GM10847 (cell line): ENCODE results near the gene ESAM.

Experiments
- POLR2A ChIP-seq: IDR thresholded peaks from 2 replicates; pipeline ENCODE4 v1.6.1; 2011; ENCODE audit not compliant: insufficient read length; ENCODE audit errors: extremely low read depth

ESAM gene

DNA sequence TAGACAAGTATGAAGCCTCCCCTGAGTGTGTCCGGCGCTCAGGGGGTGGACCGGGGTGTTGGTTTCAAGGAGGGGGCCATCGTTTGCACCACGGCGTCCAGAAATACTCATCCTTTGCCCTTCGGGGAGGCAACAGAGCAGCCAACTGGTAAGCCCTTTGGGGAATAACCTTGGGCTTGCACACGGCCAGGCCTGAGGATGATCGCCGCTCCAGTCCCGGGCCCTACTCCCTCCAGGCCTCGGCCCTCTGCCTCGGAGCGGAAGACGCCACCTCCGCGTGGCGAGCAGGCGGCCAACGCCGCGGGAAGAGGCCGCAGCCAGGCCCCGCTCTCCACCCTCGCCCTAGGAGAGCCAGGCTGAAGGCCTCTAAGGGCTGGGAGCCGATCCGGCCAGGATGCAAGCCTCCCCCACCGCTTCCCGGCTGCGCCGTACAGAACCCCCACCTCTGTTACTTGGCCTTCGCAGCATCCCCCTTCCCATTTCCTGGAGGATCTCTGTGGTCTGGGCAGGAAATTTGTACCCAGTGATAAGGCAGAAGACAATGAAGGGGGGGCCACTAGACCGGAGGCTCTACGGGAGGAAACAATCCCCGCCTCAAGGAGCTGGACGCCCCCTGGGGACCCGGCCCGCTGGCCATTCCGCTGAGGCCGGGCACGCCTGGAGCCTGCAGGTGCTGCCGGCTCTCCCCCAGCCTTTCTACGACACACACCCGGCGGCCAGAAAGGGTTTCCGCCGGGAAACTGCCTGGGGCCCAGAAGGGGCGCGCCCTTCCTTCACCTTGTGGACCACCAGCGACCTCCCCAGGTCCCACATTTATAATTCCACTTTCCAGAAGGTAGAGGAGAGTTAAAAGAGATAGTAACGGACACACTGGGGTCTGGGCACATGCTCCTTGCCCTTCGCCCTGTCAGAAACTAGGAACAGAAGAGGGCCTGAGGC lies 2.6 kb downstream of the ESAM start:
- TF ChIP-seq POLR2A, result no peak

DNA sequence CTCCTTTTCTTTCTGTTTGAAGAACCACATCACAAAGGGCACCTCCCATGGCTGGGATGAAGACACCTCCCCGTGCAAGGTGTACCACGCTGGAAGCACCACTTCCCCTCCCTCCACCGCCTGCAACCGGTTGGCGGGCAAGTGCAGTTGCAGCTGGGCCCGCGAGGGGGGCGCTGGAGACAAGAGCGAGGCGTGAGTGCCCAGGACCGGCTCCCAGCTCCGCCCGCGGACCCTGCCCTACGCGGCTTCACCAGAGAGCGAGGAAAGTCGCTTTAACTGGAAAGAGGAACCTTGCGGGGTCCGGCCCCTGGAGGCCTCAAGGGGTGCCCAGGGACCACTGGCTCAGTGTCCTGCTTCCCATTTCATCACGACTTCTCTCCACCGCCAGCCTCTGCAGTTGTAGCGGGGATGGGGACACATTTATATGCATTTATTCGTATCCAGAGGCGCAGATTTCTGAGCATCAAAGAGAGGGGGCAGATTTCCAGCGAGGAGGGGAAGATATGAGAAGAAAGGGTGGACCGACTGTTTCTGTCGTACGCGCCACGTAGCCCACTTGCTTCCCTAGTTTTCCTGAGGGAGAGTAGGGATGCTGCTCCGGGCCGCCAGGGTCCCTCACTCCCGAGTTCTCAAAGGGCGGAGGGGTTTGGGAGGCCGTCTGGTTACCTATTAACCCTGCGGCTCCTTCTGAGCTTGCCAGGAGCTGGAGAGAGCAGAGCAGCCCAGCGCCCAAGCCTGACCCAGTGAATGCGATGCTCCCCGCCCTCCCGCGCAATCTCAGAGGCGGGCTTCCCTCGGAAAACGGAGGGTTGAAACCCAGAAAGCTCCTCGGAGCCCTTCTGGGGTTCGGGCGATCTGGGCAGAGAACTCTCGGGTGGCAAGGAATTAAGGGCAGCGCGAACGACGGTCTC lies 3.5 kb downstream of the ESAM start:
- no peak for TF ChIP-seq POLR2A

DNA sequence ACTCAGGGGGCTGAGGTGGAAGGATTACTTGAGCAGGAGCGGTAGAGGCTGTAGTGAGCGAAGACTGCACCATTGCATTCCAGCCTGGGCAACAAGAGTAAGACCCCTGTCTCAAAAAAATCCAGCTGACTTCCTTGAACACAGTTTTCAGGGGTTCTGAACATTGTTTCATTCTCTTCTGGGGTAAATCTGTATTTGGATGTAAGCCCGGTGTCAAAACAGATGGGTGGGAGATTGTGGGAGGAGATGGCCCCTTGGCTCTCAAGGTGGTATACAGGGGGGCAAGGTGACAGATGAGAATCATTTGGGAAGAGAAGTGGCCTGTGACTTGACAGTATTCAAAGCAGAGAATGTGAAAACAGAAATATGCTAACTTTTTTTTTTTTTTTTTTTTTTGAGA lies 4.8 kb downstream of the ESAM start:
- no peak for TF ChIP-seq POLR2A

DNA sequence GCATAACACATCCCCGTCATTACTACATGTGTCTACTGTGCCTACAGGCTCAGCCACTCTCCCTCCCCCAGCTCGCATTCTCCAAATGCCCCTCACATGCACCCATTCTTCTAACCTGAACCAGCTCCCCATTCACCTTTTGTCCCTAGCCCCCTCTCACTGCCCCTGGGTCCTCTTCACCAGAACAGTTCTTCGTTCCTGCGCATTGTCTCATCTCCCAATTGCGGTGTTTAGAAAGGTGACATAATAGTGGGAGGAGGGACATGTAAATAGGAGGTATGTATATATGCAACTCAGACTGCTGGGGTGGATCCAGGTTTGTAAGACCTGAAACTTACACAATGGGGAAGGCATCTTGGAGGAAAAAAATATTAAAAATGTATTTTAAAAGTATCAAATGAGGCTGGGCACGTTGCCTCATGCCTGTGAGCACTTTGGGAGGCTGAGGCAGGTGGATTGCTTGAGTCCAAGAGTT lies 5.3 kb downstream of the ESAM start:
- TF ChIP-seq POLR2A, result no peak

DNA sequence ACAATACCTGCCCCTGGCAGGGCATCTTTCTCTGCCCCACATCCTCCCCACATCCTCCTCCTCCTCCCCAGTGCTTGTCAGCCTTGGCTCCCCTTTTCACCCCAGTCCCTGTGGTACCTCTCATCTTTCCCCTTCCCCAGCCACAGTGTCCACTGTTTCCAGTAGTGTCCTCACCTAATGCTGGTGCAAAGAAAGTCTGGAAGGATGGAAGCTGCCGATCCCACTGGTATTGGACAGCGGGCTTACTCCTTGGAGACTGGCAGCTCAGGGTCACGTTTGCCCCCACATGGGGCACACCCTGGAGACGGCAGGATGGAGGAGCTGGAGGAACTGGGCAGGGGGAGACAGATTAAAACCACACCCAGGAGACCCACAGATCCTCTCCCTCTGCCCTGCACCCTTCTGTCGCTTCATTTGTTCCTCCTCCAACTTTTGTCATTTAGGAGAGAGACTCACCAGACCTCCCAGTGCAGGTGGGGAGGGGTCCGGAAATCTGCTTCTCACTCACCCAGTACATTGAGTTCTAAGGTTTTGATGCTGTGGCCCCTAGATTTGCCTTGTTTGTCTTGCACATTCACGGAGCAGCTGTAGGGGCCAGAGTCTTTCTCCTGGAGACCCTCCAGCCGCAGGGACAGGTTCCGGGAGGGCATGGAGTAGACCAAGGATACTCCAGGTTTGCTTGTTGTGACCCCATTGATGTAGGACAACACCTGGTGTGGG lies 5.9 kb downstream of the ESAM start:
- TF ChIP-seq POLR2A, result no peak

DNA sequence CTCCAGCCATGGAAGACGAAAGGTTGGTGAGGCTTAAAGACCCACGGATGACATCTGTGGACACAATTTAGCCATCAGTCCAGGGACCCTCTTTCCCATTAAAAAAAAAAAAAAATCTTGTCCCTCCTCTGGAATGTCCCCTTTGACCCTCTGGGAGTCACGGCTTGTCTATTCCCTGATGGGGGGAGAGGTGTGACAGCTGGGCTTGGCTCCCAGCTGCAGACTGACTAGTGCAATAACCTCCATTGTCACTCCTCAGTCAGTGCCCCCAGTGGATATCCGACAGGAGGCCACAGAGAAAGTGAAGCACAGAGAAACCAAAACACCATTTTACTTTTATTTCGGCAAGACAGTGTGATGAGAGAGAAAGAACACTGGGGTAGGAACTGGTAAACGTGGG lies 7.4 kb downstream of the ESAM start:
- TF ChIP-seq POLR2A, result no peak

DNA sequence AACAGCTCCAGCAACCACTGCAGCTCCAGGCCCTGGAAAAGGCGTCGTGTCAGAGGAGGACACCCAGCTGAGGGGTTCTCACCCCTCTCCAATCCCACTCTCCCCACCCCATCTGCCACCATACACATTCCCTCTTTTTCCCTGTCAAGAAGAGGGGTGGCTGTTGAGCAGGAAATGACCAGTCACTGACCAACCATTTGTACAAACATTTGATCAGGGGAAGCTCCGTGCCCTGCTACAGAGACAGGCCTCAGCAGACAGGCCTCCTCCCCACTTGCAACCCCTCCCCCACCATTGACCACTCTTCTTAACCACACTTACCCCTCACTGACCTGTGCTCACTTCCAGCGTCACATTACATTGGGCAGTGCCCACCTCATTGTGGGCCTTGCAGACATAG lies 7.8 kb downstream of the ESAM start:
- TF ChIP-seq POLR2A, result no peak

DNA sequence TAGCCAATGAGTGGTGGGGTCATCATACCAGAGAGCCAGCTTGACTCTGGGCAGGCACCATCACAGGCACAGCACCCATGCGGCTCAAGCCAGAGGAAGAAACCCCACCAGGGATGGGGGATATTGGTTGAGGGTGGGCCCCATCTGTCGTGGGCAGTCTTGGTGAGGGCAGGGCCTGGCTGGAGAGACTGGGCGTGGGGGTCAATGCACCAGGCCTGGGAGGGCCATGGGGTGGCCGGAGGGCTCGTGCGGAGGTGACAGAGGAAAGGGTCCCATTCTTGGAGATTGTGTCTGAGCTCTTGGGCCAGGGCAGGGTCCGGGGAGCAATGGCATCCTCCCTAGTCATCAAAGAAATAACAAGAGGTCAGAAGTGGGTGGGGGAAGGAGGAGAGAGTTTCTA lies 8.5 kb downstream of the ESAM start:
- TF ChIP-seq POLR2A, result no peak

DNA sequence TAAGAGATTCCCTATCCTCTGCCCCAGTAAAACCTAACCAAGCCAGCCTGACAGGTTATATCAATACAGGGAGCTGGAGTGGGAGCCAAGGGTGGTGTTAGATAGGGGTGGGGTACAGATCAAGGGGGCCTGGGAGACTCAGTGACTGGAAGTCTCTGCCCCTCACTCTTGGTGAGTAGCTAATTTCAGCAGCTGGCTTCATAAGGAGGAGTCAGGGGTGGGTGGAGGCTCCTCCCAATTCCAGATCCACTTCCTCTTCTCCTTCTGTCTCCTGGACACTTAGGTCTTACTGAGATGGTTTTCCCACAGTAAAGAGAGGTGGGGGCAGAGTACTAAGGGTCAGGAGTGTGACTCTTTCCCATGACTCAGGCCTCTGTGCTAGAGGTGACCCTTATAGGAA lies 8.9 kb downstream of the ESAM start:
- no peak for TF ChIP-seq POLR2A

DNA sequence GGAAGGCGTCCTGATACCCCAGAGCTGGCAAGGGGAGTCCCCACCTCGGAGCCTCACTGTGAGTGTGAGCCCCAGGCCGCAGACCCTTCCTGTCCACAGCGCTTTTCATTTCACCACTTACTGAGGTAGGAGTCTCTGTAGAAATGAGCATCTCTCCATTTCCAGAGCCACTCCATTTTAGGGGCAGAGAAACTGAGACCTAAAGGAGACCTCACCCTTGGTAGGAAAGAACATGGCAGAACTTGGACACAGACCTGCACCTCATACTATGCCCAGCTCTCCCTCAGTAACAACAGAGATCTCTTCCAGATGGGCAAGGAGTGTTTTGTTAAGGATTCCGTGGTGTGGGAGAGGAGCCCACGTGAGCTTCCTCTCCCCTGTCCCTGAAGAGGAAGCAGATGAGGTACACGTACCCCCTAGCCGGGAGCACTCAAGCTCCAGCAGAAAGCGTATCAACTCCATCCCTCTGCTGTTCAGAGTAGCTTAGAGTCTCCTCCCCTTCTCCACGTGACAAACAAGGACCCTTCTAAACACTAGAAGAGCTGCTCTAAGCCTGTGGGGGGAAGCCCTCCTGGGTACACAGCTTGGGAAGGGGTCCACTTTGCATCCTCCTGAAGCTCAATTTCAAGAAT lies 9.5 kb downstream of the ESAM start:
- TF ChIP-seq POLR2A, result no peak

DNA sequence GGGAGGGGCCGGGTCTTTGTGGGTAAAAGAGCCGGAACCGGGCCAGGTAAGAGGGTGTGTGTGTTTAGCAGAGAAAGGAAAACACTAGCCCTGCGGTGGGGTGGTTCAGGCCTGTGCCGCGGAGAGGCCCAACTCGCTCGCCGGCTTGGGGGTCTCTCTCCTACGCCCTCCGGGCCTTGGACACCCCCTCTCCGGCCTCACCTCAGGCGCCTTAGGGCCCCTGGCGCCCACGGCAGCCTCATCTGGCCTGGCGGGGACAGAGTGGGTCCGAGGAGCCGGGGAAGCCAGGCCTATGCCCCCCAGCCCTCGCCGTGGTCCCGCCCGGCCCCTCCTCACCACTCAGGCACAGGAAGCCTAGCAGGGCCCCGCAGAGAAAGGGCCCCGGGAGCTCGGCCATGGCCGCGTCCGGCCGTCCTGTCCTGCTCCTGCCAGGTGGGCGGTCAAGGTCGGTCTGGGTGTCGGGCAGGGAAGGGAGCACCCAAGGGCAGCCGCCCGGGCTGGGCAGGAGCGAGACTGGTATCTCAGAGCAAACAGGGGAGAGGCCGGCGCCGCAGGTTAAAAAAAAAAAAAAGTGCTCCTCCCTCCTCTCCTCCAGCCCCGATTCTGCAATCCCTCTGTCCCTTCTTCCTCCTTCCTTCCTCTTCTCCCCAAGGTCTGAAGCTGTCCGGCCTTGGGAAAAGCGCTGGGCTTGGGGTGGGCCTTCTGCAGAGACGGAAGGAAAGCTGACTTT lies 10.2 kb downstream of the ESAM start, which contains the start of gene VSIG2:
Gene VSIG2, minus strand, starts transcription at position 515 of the 730 bp plus-strand sequence. Its CDS starts 118 bp downstream, at position 397.
- no peak for TF ChIP-seq POLR2A

DNA sequence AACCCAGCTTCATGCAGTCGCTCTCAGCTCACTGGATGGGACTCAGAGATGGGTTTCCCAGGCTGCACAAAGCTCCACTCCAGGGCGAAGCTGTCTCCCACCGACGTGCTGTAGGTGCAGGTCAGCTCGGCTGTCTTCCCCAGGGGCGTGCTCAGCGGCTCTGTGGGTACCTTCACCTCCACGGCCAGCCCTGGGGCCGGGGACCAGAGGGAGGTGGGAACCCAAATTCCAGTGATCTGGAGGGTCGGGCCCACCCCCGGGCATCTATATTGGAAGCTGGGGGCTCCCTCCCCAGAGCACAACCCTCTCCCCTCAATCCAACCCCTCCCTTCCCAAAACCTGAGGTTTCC lies 10.7 kb downstream of the ESAM start:
- TF ChIP-seq POLR2A, result no peak

DNA sequence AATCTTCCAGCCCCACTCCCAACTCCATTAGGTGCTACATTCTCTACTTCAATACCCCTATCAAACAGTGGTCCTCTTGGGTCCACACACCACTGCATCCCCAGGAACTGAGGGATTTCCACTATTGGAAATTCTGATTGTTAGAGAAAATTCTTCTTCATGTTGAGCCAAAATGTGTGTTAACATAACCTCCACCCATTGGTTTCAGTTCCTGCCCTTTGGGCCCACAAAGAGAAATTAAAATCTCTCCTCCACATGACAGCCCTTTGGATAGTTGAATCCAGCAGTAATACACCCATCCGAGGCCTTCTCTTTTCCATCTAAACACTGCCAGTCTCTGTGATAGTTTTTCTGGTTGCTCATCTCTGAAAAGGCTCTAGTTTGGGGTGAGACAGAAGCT lies 12.2 kb downstream of the ESAM start:
- TF ChIP-seq POLR2A, result no peak

DNA sequence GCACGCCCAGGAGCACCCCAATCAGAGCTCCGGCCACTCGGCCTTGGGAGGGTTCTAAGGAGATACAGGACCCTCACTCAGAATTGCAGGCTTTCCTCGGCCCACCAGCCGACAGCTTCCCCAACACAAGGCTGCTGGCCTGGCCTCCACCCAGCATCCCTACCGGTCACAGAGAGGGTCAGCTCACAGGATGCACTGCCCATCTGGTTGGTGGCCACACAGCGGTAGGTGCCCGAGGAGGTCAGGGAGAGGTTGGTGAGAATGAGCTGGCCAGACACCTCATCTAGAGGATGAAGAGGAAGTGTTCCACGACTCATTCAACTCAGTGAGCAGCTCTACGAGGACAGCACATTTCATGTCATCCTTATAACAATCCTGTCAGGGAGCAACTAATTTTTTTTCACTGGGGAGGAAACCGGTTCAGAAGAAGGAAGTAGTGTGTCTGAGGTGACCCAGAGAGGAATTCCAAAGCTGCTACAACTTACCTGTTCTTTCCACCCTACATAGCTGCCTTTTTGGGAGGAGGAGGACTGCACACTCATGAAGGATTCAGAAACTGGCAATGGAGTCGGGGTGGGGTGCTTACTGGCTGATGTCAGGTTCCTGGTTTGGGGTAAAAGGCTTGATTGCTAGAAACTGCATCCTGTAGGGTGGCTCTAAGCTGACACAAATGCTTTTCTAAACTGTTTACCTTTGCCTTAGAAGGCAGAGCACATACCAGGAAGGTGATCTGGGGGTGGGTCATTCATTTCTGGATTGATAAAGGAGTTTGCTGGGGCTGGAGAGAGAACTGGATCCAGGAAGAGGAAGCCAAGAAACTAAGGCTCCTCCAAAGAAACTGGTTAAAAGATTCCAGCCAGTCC lies 13.4 kb downstream of the ESAM start:
- TF ChIP-seq POLR2A, result no peak

DNA sequence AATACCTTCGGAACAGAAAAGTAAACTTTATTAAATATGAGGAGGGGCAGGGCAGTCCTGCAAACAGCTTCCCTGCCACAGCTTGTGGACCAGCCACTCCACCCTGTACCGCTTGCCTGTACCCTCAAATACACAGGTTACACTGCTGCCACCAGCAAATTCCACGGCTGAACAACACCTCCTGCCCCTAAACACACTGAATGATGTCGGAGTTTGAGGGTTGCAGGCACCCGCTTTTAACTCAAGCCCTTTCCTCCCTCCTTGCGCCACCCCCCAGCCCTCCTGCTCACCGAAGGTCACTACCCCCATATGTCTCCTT lies 14.0 kb downstream of the ESAM start:
- TF ChIP-seq POLR2A, result no peak
